CD4-positive, alpha-beta memory T cell (primary cell): ENCODE results near the gene VWA5A. TPM values are rescaled to one million over a fixed set of nuclear protein-coding genes. Genes with fewer than 3 reads are reported as not detected.

Experiments
- CTCF ChIA-PET: fragments of 350-600 bp; sonication (Branson Sonifier 250); formaldehyde crosslinking; loops from one replicate; lab custom pipeline; 2021; ENCODE audit warnings: inconsistent platforms; ENCODE audit not compliant: partially characterized antibody; lab: Charles Lee
- POLR2A ChIA-PET: fragments of 350-600 bp; sonication (Branson Sonifier 250); formaldehyde crosslinking; loops from one replicate; lab custom pipeline; 2021; ENCODE audit not compliant: partially characterized antibody; lab: Charles Lee
- DNase-seq, 5 donors: peaks; one replicate each; pipeline versions ENCODE4 v3.0.0 to v3.0.0-alpha.2; 2020 to 2022; ENCODE audit warnings: mixed read lengths in 1 of 5
- H3K27ac ChIP-seq: one replicate; pipeline ENCODE4 v1.7.0; 2013; ENCODE audit warnings: low read depth, low read length
- H3K27me3 ChIP-seq: 2 replicates; pipeline ENCODE4 v1.7.0; 2013; ENCODE audit warnings: mild to moderate bottlenecking, low read length, moderate library complexity; ENCODE audit not compliant: insufficient read depth
- H3K36me3 ChIP-seq: 2 replicates; pipeline ENCODE4 v1.7.0; 2013; ENCODE audit warnings: mild to moderate bottlenecking, low read length, moderate library complexity; ENCODE audit not compliant: insufficient read depth
- H3K4me1 ChIP-seq: 2 replicates; pipeline ENCODE4 v1.7.0; 2013; ENCODE audit warnings: mild to moderate bottlenecking, low read length, moderate library complexity; ENCODE audit not compliant: insufficient read depth
- H3K4me3 ChIP-seq, 2 donors: one replicate each; pipeline ENCODE4 v1.7.0; 2013; ENCODE audit warnings: low read length in 2 of 2, mild to moderate bottlenecking in 1 of 2
- H3K9me3 ChIP-seq, 2 donors: one replicate each; pipeline ENCODE4 v1.7.0; 2013; ENCODE audit warnings: low read length in 2 of 2, control low read depth in 1 of 2; ENCODE audit not compliant: control insufficient read depth in 1 of 2
- H3K27ac Mint-ChIP-seq, 7 donors: one replicate each; pipeline ENCODE4 v1.8.0; 2020 to 2021; ENCODE audit warnings: mixed read lengths in 7 of 7, mild to moderate bottlenecking in 6 of 7, inconsistent platforms in 3 of 7, moderate library complexity in 3 of 7
- H3K27me3 Mint-ChIP-seq, 2 donors: one replicate each; pipeline ENCODE4 v1.8.0; 2020 to 2021; ENCODE audit warnings: mixed read lengths in 2 of 2
- H3K36me3 Mint-ChIP-seq, 2 donors: one replicate each; pipeline ENCODE4 v1.8.0; 2020 to 2021; ENCODE audit warnings: mixed read lengths in 2 of 2, inconsistent platforms in 1 of 2, mild to moderate bottlenecking in 1 of 2
- H3K4me1 Mint-ChIP-seq, 4 donors: one replicate each; pipeline ENCODE4 v1.8.0; 2020 to 2021; ENCODE audit warnings: mixed read lengths in 4 of 4, mild to moderate bottlenecking in 1 of 4
- H3K4me3 Mint-ChIP-seq, 8 donors: one replicate each; pipeline ENCODE4 v1.8.0; 2020 to 2021; ENCODE audit warnings: mixed read lengths in 8 of 8, mild to moderate bottlenecking in 7 of 8, moderate library complexity in 6 of 8, inconsistent platforms in 3 of 8
- H3K9me3 Mint-ChIP-seq, 8 donors: one replicate each; pipeline ENCODE4 v1.8.0; 2020 to 2021; ENCODE audit warnings: mixed read lengths in 8 of 8, mild to moderate bottlenecking in 5 of 8, inconsistent platforms in 3 of 8, moderate library complexity in 1 of 8
- intact Hi-C: fragments of 100-400 bp; cut with micrococcal nuclease; formaldehyde crosslinking; loops from one replicate; pipeline ENCODE4 v1.15.1; 2023
- polyA plus RNA-seq, 2 donors: library from polyadenylated mRNA; unstranded; fragments of 300-500 nt; fragmentation: Illumina TruSeq; gene quantifications; one replicate each; pipeline ENCODE4 v1.2.3, GENCODE V29; 2021
- total RNA-seq, 2 experiments: library from RNA; stranded (reverse); gene quantifications; one replicate each; pipeline ENCODE4 v1.2.3, GENCODE V29; 2021

The VWA5A gene
- total and polyA plus RNA-seq, 4 experiments from 2014 or later: 6.4 to 12.3 (median 7.7) TPM

- POLR2A ChIA-PET: no interaction called here
Measured at GRCh38 chr11:124176925-124177715, 61.9 kb downstream of the VWA5A start.

GRCh38 chr11:124179310-124179709 lies 64.1 kb downstream of the VWA5A start:
- POLR2A ChIA-PET: no interaction called here

More at GRCh38 chr11:124176925-124177715, 61.9 kb downstream of the VWA5A start:
- Mint-ChIP-seq H3K4me3 (no peak overlapping the region), H3K9me3 (no peaks in the 10 kb centered on the region), H3K27me3 (peaks cover 0 to 2% of the 10 kb centered on the region in 2 donors), H3K36me3 (no peaks in the 10 kb centered on the region), H3K27ac (no peak overlapping the region), H3K4me1 (no peaks in the 10 kb centered on the region)
- Histone ChIP-seq H3K4me3 (no peak overlapping the region), H3K27me3 (no peaks in the 10 kb centered on the region), H3K27ac (no peak overlapping the region), H3K9me3 (no peaks in the 10 kb centered on the region), H3K4me1 (no peaks in the 10 kb centered on the region), H3K36me3 (no peaks in the 10 kb centered on the region)
- no peak for DNase-seq
- intact Hi-C loops: no loop called here
- CTCF ChIA-PET: no interaction called here

GRCh38 chr11:124183068-124183467 lies 67.8 kb downstream of the VWA5A start, which contains the start of gene OR10D3:
TSS of gene OR10D3 (plus strand) at chr11:124183345. CDS start at chr11:124185270, 1,925 bp downstream.
- intact Hi-C loops: no loop called here
- no peak within 1 kb of the TSS for H3K27ac Mint-ChIP-seq

More at GRCh38 chr11:124179310-124179709, 64.1 kb downstream of the VWA5A start:
- H3K9me3 ChIP-seq: no peaks in the 10 kb centered on the region
- no peak overlapping the region for H3K4me3 ChIP-seq
- no peak for DNase-seq
- Mint-ChIP-seq H3K27ac (no peak overlapping the region), H3K27me3 (peaks cover 2 to 4% of the 10 kb centered on the region in 2 donors), H3K4me3 (no peak overlapping the region), H3K36me3 (no peaks in the 10 kb centered on the region), H3K4me1 (no peaks in the 10 kb centered on the region), H3K9me3 (no peaks in the 10 kb centered on the region)
- no peaks in the 10 kb centered on the region for H3K36me3 ChIP-seq
- CTCF ChIA-PET: no interaction called here
- intact Hi-C loops: no loop called here
- H3K27me3 ChIP-seq: no peaks in the 10 kb centered on the region
- H3K27ac ChIP-seq: no peak overlapping the region
- no peaks in the 10 kb centered on the region for H3K4me1 ChIP-seq

GRCh38 chr11:124190298-124191139 lies 75.3 kb downstream of the VWA5A start:
- no peak overlapping the region for H3K27ac ChIP-seq
- CTCF ChIA-PET: interaction anchor here (1.9 kb wide), 1 partner anchor 121 kb away, joined by 7 read pairs; no protein-coding TSS in a partner anchor
- H3K27me3 Mint-ChIP-seq: peaks cover 6 to 8% of the 10 kb centered on the region in 2 donors
- peaks cover 0 to 1% (median 0%) of the 10 kb centered on the region in 4 donors for H3K4me1 Mint-ChIP-seq
- no peaks in the 10 kb centered on the region for H3K36me3 ChIP-seq
- intact Hi-C loops: no loop called here
- no peak overlapping the region for H3K4me3 Mint-ChIP-seq
- POLR2A ChIA-PET: no interaction called here
- H3K27me3 ChIP-seq: no peaks in the 10 kb centered on the region
- DNase-seq: no peak
- H3K36me3 Mint-ChIP-seq: no peaks in the 10 kb centered on the region
- H3K4me3 ChIP-seq: no peak overlapping the region
- H3K9me3 ChIP-seq: no peaks in the 10 kb centered on the region
- H3K4me1 ChIP-seq: no peaks in the 10 kb centered on the region
- H3K27ac Mint-ChIP-seq: no peak overlapping the region
- no peaks in the 10 kb centered on the region for H3K9me3 Mint-ChIP-seq

More at GRCh38 chr11:124183068-124183467, 67.8 kb downstream of the VWA5A start, which contains the start of gene OR10D3:
- CTCF ChIA-PET: no interaction called here
- H3K36me3 ChIP-seq: no peaks in the 10 kb centered on the region
- H3K27ac ChIP-seq: no peak within 1 kb of the TSS
- no peak within 1 kb of the TSS for H3K4me3 Mint-ChIP-seq
- no peaks in the 10 kb centered on the region for H3K36me3 Mint-ChIP-seq
- DNase-seq: no peak
- H3K27me3 Mint-ChIP-seq: peaks cover 2 to 4% of the 10 kb centered on the region in 2 donors
- POLR2A ChIA-PET: no interaction called here
- no peaks in the 10 kb centered on the region for H3K9me3 ChIP-seq
- H3K9me3 Mint-ChIP-seq: no peaks in the 10 kb centered on the region
- no peaks in the 10 kb centered on the region for H3K4me1 ChIP-seq
- H3K27me3 ChIP-seq: no peaks in the 10 kb centered on the region
- H3K4me1 Mint-ChIP-seq: no peaks in the 10 kb centered on the region
- H3K4me3 ChIP-seq: no peak within 1 kb of the TSS

GRCh38 chr11:124193221-124194010 lies 78.2 kb downstream of the VWA5A start:
- Mint-ChIP-seq H3K4me3 (no peak overlapping the region), H3K27ac (no peak overlapping the region), H3K4me1 (peaks cover 0 to 1% (median 0%) of the 10 kb centered on the region in 4 donors), H3K9me3 (no peaks in the 10 kb centered on the region), H3K27me3 (peaks cover 4 to 8% of the 10 kb centered on the region in 2 donors), H3K36me3 (no peaks in the 10 kb centered on the region)
- no peak overlapping the region for H3K4me3 ChIP-seq
- no peak overlapping the region for H3K27ac ChIP-seq
- ChIA-PET POLR2A (no interaction called here), CTCF (interaction anchor here (1.4 to 3.8 kb wide), 4 partner anchors 20 to 124 kb away, joined by 3 to 32 read pairs (median 14); no protein-coding TSS in a partner anchor)
- intact Hi-C loops: no loop called here
- H3K27me3 ChIP-seq: no peaks in the 10 kb centered on the region
- no peak for DNase-seq
- no peaks in the 10 kb centered on the region for H3K36me3 ChIP-seq
- no peaks in the 10 kb centered on the region for H3K9me3 ChIP-seq
- H3K4me1 ChIP-seq: no peaks in the 10 kb centered on the region

GRCh38 chr11:124194293-124195188 lies 79.3 kb downstream of the VWA5A start:
- intact Hi-C loops: no loop called here
- no peaks in the 10 kb centered on the region for H3K9me3 Mint-ChIP-seq
- no peaks in the 10 kb centered on the region for H3K27me3 ChIP-seq
- H3K27ac ChIP-seq: no peak overlapping the region
- no peaks in the 10 kb centered on the region for H3K4me1 ChIP-seq
- no peak overlapping the region for H3K27ac Mint-ChIP-seq
- no peak overlapping the region for H3K4me3 ChIP-seq
- peaks cover 0 to 1% (median 0%) of the 10 kb centered on the region in 4 donors for H3K4me1 Mint-ChIP-seq
- CTCF ChIA-PET: interaction anchor here (1.0 to 3.8 kb wide), 5 partner anchors 21 to 126 kb away, joined by 3 to 32 read pairs (median 6); no protein-coding TSS in a partner anchor
- no peaks in the 10 kb centered on the region for H3K9me3 ChIP-seq
- no peaks in the 10 kb centered on the region for H3K36me3 ChIP-seq
- no peak for DNase-seq
- H3K36me3 Mint-ChIP-seq: no peaks in the 10 kb centered on the region
- no peak overlapping the region for H3K4me3 Mint-ChIP-seq
- POLR2A ChIA-PET: no interaction called here
- H3K27me3 Mint-ChIP-seq: peaks cover 4 to 5% of the 10 kb centered on the region in 2 donors
